A673 (cell line): ENCODE data around the gene MEI4. TPM values are rescaled to one million over a fixed set of nuclear protein-coding genes. Genes with fewer than 3 reads are reported as not detected.

Experiments used
- BruUV-seq: library from RNA; stranded (reverse); fragments of 400-500 nt; replicated peaks from 2 replicates; lab custom pipeline; 2021; lab: Mats Ljungman, UMichigan
- CTCF ChIA-PET: fragments of 300-600 bp; sonication (Branson Sonifier 250); formaldehyde crosslinking; loops from one replicate; lab custom pipeline; 2022; ENCODE audit warnings: antibody characterized with exemption; lab: Charles Lee
- POLR2A ChIA-PET: fragments of 300-600 bp; sonication (Branson Sonifier 250); formaldehyde crosslinking; loops from one replicate; lab custom pipeline; 2022; ENCODE audit warnings: antibody characterized with exemption; ENCODE audit not compliant: low non-redundant PET; lab: Charles Lee
- DNase-seq: peaks from one replicate; pipeline ENCODE4 v3.0.0-alpha.2; 2015; ENCODE audit warnings: low spot score
- H3K27ac ChIP-seq: fragments of 200-600 bp; sonication (generic); 2 replicates; pipeline ENCODE4 v1.5.1; 2016; ENCODE audit warnings: mixed run types, low read depth, mild to moderate bottlenecking, mixed read lengths, antibody characterized with exemption, low read length; ENCODE audit not compliant: poor library complexity, severe bottlenecking
- H3K27me3 ChIP-seq: fragments of 200-600 bp; sonication (generic); replicated peaks from 2 replicates; pipeline ENCODE4 v1.6.1; 2017; ENCODE audit warnings: mixed run types, low read depth, mild to moderate bottlenecking, mixed read lengths, antibody characterized with exemption, low read length; ENCODE audit not compliant: insufficient read depth, poor library complexity
- H3K36me3 ChIP-seq: fragments of 200-600 bp; sonication (generic); 2 replicates; pipeline ENCODE4 v1.6.1; 2016; ENCODE audit warnings: mixed run types, mild to moderate bottlenecking, mixed read lengths, antibody characterized with exemption, low read length; ENCODE audit not compliant: insufficient read depth, poor library complexity, severe bottlenecking
- H3K4me1 ChIP-seq: fragments of 200-600 bp; sonication (generic); 2 replicates; pipeline ENCODE4 v1.6.1; 2017; ENCODE audit warnings: mixed run types, mild to moderate bottlenecking, mixed read lengths, antibody characterized with exemption, low read length; ENCODE audit not compliant: insufficient read depth, poor library complexity, severe bottlenecking
- H3K4me3 ChIP-seq: fragments of 200-600 bp; sonication (generic); 2 replicates; pipeline ENCODE4 v1.5.1; 2016; ENCODE audit warnings: low read depth, mixed run types, mild to moderate bottlenecking, mixed read lengths, low read length; ENCODE audit not compliant: poor library complexity, severe bottlenecking
- H3K9me3 ChIP-seq: fragments of 200-600 bp; sonication (generic); 2 replicates; pipeline ENCODE4 v1.6.1; 2016; ENCODE audit warnings: mixed run types, low read depth, mild to moderate bottlenecking, mixed read lengths, antibody characterized with exemption, low read length; ENCODE audit not compliant: poor library complexity, severe bottlenecking
- CTCF ChIP-seq: fragments of 300-800, 200-600 bp; sonication (generic); conservative IDR thresholded peaks from 2 replicates; pipeline ENCODE4 v1.5.1; 2017; ENCODE audit warnings: low read depth, mild to moderate bottlenecking, antibody characterized with exemption, low read length, moderate library complexity, mixed read lengths
- EZH2 ChIP-seq: fragments of 200-600 bp; sonication (generic); IDR thresholded peaks from 2 replicates; pipeline ENCODE4 v1.6.1; 2017; ENCODE audit warnings: borderline replicate concordance, low read depth, mild to moderate bottlenecking, mixed read lengths, antibody characterized with exemption, low read length; ENCODE audit not compliant: poor library complexity, severe bottlenecking
- intact Hi-C: fragments of 100-400 bp; cut with micrococcal nuclease; formaldehyde crosslinking; loops from one replicate; pipeline ENCODE4 v1.10.0; 2022; ENCODE audit not compliant: unreplicated experiment
- total RNA-seq: library from RNA; stranded (reverse); gene quantifications from 2 replicates; pipeline ENCODE4 v1.2.3, GENCODE V29; 2021

Gene MEI4
- total RNA-seq, 1 experiment from 2014 or later: not detected

- CTCF ChIA-PET: no interaction called here
- H3K27ac ChIP-seq: no peak overlapping the region
- H3K4me1 ChIP-seq: no peaks in the 10 kb centered on the region
- H3K9me3 ChIP-seq: peaks cover 21% of the 10 kb centered on the region
- no peak overlapping the region for H3K4me3 ChIP-seq
- no peak for DNase-seq
- TF ChIP-seq CTCF: no peak
- TF ChIP-seq EZH2: no peak
- POLR2A ChIA-PET: no interaction called here
- no peaks in the 10 kb centered on the region for H3K27me3 ChIP-seq
- BruUV-seq: no TSS peak
- intact Hi-C loops: no loop called here
- no peaks in the 10 kb centered on the region for H3K36me3 ChIP-seq
Observed at GRCh38 chr6:77844822-77845221, 192.0 kb downstream of the MEI4 start.

GRCh38 chr6:77853401-77853800 lies 200.6 kb downstream of the MEI4 start:
- ChIA-PET POLR2A (no interaction called here), CTCF (no interaction called here)
- Histone ChIP-seq H3K4me1 (no peaks in the 10 kb centered on the region), H3K27me3 (no peaks in the 10 kb centered on the region), H3K36me3 (no peaks in the 10 kb centered on the region), H3K4me3 (no peak overlapping the region), H3K9me3 (peaks cover 20% of the 10 kb centered on the region), H3K27ac (no peak overlapping the region)
- no peak for DNase-seq
- no peak for TF ChIP-seq CTCF
- TF ChIP-seq EZH2: no peak
- no TSS peak for BruUV-seq
- intact Hi-C loops: no loop called here

- Histone ChIP-seq H3K27ac (no peak overlapping the region), H3K4me3 (no peak overlapping the region), H3K9me3 (peaks cover 25% of the 10 kb centered on the region), H3K36me3 (no peaks in the 10 kb centered on the region), H3K4me1 (no peaks in the 10 kb centered on the region), H3K27me3 (no peaks in the 10 kb centered on the region)
- BruUV-seq: no TSS peak
- POLR2A ChIA-PET: no interaction called here
- no peak for TF ChIP-seq CTCF
- no peak for TF ChIP-seq EZH2
- DNase-seq: no peak
- intact Hi-C loops: no loop called here
- CTCF ChIA-PET: no interaction called here
Observed at GRCh38 chr6:77856391-77856790, 203.6 kb downstream of the MEI4 start.
